CD1c-positive myeloid dendritic cell (primary cell): Measurements from ENCODE around the gene CXCL1.

Source experiments
- DNase-seq: peaks from one replicate; pipeline ENCODE4 v3.0.0-alpha.2; 2016; ENCODE audit errors: extremely low spot score

CXCL1 gene

DNA sequence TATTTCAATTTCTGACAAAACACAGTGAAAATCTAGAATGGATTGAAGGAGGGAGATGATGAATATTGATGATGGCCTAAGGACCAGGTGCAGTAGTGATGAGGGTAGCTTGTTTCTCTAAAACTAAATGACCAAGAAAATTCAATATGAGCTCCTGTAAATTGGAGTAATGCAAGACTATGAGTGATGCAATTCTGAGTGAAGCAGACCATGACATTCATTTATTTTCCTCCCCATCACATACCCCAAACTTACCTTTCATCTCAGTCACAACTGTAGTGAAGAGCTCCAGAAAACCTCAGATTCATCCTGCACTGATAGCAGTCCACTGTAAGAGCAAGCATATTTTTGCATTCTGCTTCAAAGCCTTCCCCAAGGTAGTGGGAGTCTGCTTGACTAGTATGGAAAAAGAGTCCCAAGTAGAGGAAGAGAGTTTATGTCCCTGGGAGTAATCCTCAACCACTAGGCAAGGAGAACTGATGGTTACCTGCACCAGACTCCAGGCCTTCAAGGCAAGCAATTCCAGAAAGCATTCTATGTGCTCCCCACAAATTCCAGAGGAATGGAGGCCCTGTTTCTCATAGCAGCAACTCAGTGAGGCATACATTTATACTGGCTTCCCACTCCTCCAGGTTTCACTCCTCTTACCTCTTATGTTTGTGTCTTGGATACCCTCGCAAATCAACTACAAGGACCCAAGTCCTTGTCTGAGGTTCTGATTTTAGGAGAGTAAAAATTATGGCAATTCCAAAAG is 47.2 kb downstream of the CXCL1 start:
- no peak for DNase-seq

DNA sequence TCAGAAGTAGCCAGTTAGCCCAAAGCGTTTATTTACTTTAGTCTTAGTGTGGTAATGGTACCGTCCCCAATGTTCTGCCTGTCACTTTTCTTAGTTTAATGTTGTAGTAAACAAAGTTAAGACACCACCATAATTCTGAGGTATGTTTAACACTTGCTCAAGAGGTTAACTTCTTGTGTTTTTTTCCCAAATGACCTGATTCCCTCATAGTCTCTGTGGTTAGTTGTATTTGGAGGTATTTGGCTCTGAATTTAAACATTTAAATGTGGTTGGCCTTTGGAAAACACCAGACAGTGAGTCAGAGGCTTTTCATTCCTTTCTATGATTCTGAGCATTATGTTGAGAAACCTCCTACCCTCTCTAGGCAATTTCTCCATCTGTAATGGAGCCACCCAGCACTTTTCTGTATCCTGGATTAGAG is 47.9 kb downstream of the CXCL1 start:
- DNase-seq = no peak

DNA sequence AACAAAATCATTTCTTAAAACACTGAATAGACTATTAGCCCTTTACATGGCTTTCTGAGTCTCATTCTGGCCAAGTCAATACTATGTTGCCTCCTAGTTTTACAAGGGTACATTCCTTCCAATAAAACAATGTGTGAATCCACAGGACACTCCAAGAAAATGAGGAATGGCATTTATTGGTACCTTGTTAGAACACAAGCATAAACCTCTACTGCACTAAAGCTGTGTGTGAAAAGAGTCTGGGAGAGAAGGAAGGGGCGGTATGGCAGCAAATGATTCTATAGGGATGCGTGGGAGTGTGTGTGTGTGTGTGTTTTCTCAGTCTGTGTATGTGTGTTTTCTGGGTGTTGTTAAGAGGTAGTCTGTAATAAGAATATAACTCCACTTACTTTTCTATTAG is 48.9 kb downstream of the CXCL1 start:
- DNase-seq = no peak

DNA sequence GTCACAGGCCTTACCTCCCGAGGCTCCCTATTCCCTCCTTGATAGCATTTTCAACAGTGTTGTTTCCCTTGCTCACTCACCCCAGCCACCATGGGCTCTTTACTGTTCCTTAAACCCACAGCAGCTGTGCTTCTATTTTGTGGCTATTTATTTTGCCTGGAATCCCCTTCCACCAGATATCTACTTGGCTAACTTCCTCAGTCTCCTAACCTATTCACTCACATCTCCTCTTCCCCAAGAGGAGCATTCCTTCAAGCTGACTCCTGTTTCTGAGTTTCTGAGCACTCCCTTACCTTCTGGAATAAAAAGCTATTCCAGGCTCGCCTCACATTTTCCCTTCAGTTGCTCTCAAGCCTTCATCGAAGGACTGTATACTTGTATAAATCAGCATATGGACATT is 50.5 kb downstream of the CXCL1 start:
- DNase-seq = no peak
